Left lung (tissue), 10 donors: ENCODE measurements around the gene SLC12A7. TPM values are rescaled to one million over a fixed set of nuclear protein-coding genes. Genes with fewer than 3 reads are reported as not detected.

Source experiments
- ATAC-seq: fragments of 200-7000 bp; cut with Tn5 transposase; one replicate; pipeline ENCODE4 v1.9.1; 2020; ENCODE audit warnings: moderate library complexity
- DNase-seq, 4 donors: peaks; one replicate each; pipeline ENCODE4 v3.0.0-alpha.2; 2013 to 2020
- H3K27ac ChIP-seq, 2 donors: fragments of 200-600 bp; sonication (generic) in 1 of 2; one replicate each; pipeline versions ENCODE4 v1.5.0 to v1.8.0; 2020 to 2021
- H3K27me3 ChIP-seq, 2 donors: fragments of 200-600 bp; sonication (generic) in 1 of 2; one replicate each; pipeline versions ENCODE4 v1.5.0 to v1.8.0; 2020 to 2021
- H3K36me3 ChIP-seq, 2 donors: fragments of 200-600 bp; sonication (generic) in 1 of 2; one replicate each; pipeline versions ENCODE4 v1.5.0 to v1.8.0; 2020 to 2021
- H3K4me1 ChIP-seq, 2 donors: fragments of 200-600 bp; one replicate each; pipeline ENCODE4 v1.8.0; 2021
- H3K4me3 ChIP-seq, 2 donors: fragments of 200-600 bp; sonication (generic) in 1 of 2; one replicate each; pipeline versions ENCODE4 v1.5.0 to v1.8.0; 2020 to 2021; ENCODE audit warnings: mild to moderate bottlenecking in 1 of 2
- H3K9me3 ChIP-seq, 2 donors: fragments of 200-600 bp; sonication (generic) in 1 of 2; one replicate each; pipeline versions ENCODE4 v1.5.0 to v1.8.0; 2020 to 2021
- CTCF ChIP-seq, 2 donors: fragments of 200-600 bp; sonication (generic) in 1 of 2; IDR thresholded peaks; one replicate each; pipeline versions ENCODE4 v1.5.0 to v1.8.0; 2021; ENCODE audit warnings: antibody characterized with exemption in 2 of 2
- intact Hi-C, 2 donors: fragments of 100-400 bp; cut with DNase I; formaldehyde crosslinking; loops; one replicate each; pipeline versions ENCODE4 v1.11.2 to v1.14.2; 2022
- polyA plus RNA-seq, 6 donors: library from polyadenylated mRNA; unstranded; fragments of 120-200 nt; gene quantifications; one replicate each; pipeline ENCODE4 v1.2.1, GENCODE V29; 2013; ENCODE audit not compliant: insufficient read length in 6 of 6
- total RNA-seq, 2 donors: library from RNA; stranded (reverse); fragmentation: NEBNext Ultra II Directional; extraction: Animal tissue kit (Norgen Biotek cat#: 25700); gene quantifications; one replicate each; pipeline ENCODE4 v1.2.1, GENCODE V29; 2021
- donor health status: DM: no; HTN: yes; CAD: no.
- donor health status: DM: no; HTN: no; CAD: no.

The SLC12A7 gene
- total and polyA plus RNA-seq, 8 donors = 28.1 to 45.0 (median 32.3) TPM

DNA sequence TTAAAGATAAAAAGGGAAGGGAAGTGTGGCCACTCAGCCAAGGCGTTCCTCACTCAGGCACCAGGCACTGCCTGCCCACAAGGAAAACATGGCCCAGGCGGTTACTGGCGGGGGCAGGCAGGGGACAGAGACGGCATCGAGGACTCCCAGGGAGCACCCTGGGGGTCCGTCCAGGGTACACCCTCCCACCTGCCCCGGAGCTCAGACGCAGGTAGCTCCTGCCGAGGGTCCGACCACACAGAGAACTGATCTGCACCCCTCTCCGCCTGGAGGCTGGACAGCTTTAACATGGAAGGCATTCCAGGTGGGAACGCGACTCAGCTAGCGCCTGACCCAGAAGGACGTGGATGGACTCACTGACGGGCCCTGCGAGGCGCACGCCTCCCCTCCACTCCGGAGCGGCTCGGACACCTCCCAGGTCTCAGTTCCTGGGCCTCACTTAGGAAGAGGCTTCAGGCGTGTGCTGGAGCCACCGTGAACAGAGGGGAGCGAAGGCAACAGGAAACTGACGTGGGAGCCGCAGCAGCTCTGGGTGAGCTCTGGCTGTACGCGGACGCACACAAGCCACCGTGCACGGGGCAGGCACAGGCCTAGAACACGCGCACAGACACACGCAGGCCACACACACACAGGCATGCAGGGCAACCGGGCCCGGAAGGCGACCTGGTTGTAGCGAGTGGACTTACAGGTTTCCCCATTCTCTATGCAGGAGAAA is 55.8 kb downstream of the SLC12A7 start:
- intact Hi-C loops = no loop called here
- H3K9me3 ChIP-seq = no peaks in the 10 kb centered on the region
- no peak overlapping the region for H3K4me3 ChIP-seq
- H3K27ac ChIP-seq = no peak overlapping the region
- TF ChIP-seq CTCF (IDR thresholded peaks at IDR 0.05) = no peak
- ATAC-seq (no peak), DNase-seq (peak in 1 of 4 donors; percentile 62)
- no peaks in the 10 kb centered on the region for H3K4me1 ChIP-seq
- peaks cover 0 to 98% of the 10 kb centered on the region in 2 donors for H3K36me3 ChIP-seq
- no peaks in the 10 kb centered on the region for H3K27me3 ChIP-seq

DNA sequence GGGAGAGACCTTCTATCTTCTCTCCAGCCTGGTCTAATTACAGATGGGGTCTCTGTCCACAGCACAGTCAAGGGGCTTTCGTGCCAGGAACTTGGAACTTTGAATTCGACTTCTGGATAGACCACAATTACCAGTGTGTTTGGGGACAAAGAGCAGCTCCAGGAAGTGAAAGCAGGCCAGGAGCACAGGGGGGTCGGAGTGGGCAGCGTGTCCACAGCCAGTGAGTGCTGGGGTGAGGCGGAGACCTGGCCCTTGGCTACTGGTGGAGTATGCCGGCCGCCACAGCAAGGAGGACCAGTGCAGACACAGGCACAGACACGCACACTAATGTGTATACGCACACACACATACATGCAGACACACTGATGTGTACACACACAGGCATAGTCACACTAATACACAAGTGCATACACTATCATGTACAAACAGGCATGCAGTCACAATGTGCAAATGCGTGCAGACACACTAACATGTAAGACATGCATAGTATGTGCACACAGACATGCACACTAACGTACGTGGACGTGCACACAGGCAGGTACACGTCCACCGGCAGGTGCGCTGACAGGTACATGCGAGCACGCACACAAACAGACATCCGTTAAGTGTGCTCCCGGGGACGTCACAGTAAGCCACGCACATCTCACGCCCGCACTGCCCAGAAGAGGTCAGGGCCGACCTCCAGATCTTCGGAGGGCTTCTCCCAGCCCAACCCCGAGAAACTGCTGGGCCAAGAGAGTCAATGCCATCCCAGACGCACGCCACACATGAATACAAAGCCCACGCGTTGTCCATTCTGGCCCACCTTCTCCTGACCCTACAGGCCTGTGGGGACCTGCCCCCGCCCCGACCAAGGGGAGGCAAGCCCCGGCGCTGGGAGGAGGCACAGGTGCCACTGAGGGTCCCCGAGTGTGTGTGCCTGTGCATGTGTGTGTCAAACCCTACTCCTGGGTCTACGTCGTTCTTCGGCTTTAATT is 56.8 kb downstream of the SLC12A7 start:
- no peak for TF ChIP-seq CTCF (IDR thresholded peaks at IDR 0.05)
- Histone ChIP-seq H3K4me3 (no peak overlapping the region), H3K36me3 (peaks cover 0 to 98% of the 10 kb centered on the region in 2 donors), H3K9me3 (no peaks in the 10 kb centered on the region), H3K27me3 (no peaks in the 10 kb centered on the region), H3K27ac (no peak overlapping the region), H3K4me1 (no peaks in the 10 kb centered on the region)
- no peak for ATAC-seq
- peak in 1 of 4 donors; percentile 57 for DNase-seq
- intact Hi-C loops = no loop called here

- DNase-seq (peak in 1 of 4 donors; percentile 75), ATAC-seq (no peak)
- no peaks in the 10 kb centered on the region for H3K27me3 ChIP-seq
- peaks cover 0 to 89% of the 10 kb centered on the region in 2 donors for H3K36me3 ChIP-seq
- no peaks in the 10 kb centered on the region for H3K9me3 ChIP-seq
- no peak overlapping the region for H3K27ac ChIP-seq
- TF ChIP-seq CTCF (IDR thresholded peaks at IDR 0.05) = no peak
- no peaks in the 10 kb centered on the region for H3K4me1 ChIP-seq
- no peak overlapping the region for H3K4me3 ChIP-seq
- intact Hi-C loops = no loop called here
These were observed 57.7 kb downstream of the SLC12A7 start for GRCh38 chr5:1054018-1054798.

DNA sequence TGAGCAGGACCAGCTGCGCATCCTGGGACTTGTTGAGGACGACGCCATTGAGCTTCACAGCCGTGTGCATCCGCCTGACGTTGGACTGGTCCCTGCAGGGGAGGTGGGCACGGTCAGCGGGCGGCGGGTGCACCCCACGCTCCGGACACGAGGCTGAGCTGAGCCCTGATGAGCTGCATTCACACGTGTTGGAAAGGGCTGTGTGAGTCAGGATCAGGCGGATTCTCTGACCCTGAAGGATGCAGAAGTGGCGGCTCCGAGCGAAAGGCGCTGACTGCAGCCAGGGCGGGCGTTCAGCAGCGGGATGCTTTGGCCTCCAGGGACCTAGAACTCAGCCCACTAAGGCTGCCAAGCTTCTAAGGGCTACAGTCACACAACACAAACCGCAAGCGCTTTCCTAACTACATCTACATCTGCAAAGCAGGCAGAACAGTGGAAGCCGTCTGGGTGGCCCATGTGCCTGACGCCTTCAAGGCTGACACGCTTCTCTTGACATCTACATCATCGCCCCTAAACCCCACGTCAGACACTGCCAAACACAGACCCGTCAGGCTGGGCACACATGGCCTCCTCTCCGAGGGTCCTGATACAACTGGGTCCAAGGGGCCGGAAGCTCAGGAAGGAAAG is 58.4 kb downstream of the SLC12A7 start:
- ATAC-seq (no peak), DNase-seq (peak in 1 of 4 donors; percentile 65)
- intact Hi-C loops = no loop called here
- H3K27me3 ChIP-seq = no peaks in the 10 kb centered on the region
- peaks cover 0 to 82% of the 10 kb centered on the region in 2 donors for H3K36me3 ChIP-seq
- H3K4me1 ChIP-seq = no peaks in the 10 kb centered on the region
- TF ChIP-seq CTCF (IDR thresholded peaks at IDR 0.05) = no peak
- H3K4me3 ChIP-seq = no peak overlapping the region
- H3K9me3 ChIP-seq = no peaks in the 10 kb centered on the region
- H3K27ac ChIP-seq = no peak overlapping the region
